ENCODE measurements around the gene TMC2.
A peak's percentile ranks its signal among the peaks of the same experiment; 100 is the strongest.

Gene TMC2

GRCh38 chr20:2624190-2624589 is 87.8 kb downstream of the TMC2 start:
- no peak overlapping the region for H3K27ac ChIP-seq (ENCODE audit: insufficient read depth, low read depth, low read length, poor library complexity, severe bottlenecking)
- H3K9me3 ChIP-seq (ENCODE audit: control insufficient read depth, low read length), result no peaks in the 10 kb centered on the region
- H3K36me3 ChIP-seq (ENCODE audit: control insufficient read depth, insufficient read depth, low read length), result no peaks in the 10 kb centered on the region
- WGBS, 2 experiments, result 87 to 90% methylated on average over 4 of the region's 4 CpGs
- no peaks in the 10 kb centered on the region for H3K4me1 ChIP-seq (ENCODE audit: control insufficient read depth, insufficient read depth, low read length)
- no peak overlapping the region for H3K4me3 ChIP-seq (ENCODE audit: insufficient read depth, low read depth, low read length)
- no peaks in the 10 kb centered on the region for H3K27me3 ChIP-seq (ENCODE audit: control insufficient read depth, insufficient read depth, low read length, poor library complexity, severe bottlenecking)

GRCh38 chr20:2625062-2625461 is 88.7 kb downstream of the TMC2 start:
- Histone ChIP-seq H3K36me3 (ENCODE audit: control insufficient read depth, insufficient read depth, low read length) (no peaks in the 10 kb centered on the region), H3K27me3 (ENCODE audit: control insufficient read depth, insufficient read depth, low read length, poor library complexity, severe bottlenecking) (no peaks in the 10 kb centered on the region), H3K4me1 (ENCODE audit: control insufficient read depth, insufficient read depth, low read length) (no peaks in the 10 kb centered on the region), H3K9me3 (ENCODE audit: control insufficient read depth, low read length) (no peaks in the 10 kb centered on the region), H3K4me3 (ENCODE audit: insufficient read depth, low read depth, low read length) (no peak overlapping the region), H3K27ac (ENCODE audit: insufficient read depth, low read depth, low read length, poor library complexity, severe bottlenecking) (no peak overlapping the region)
- 94 to 100% methylated on average over 2 of the region's 2 CpGs for WGBS, 2 experiments

- 81 to 84% methylated on average over 9 of the region's 9 CpGs for WGBS, 2 experiments
- Histone ChIP-seq H3K36me3 (ENCODE audit: control insufficient read depth, insufficient read depth, low read length) (no peaks in the 10 kb centered on the region), H3K27ac (ENCODE audit: insufficient read depth, low read depth, low read length, poor library complexity, severe bottlenecking) (no peak overlapping the region), H3K9me3 (ENCODE audit: control insufficient read depth, low read length) (no peaks in the 10 kb centered on the region), H3K27me3 (ENCODE audit: control insufficient read depth, insufficient read depth, low read length, poor library complexity, severe bottlenecking) (no peaks in the 10 kb centered on the region), H3K4me1 (ENCODE audit: control insufficient read depth, insufficient read depth, low read length) (no peaks in the 10 kb centered on the region), H3K4me3 (ENCODE audit: insufficient read depth, low read depth, low read length) (no peak overlapping the region)
Measured at GRCh38 chr20:2626853-2627541, 90.6 kb downstream of the TMC2 start.

GRCh38 chr20:2631228-2631627 is 94.9 kb downstream of the TMC2 start:
- H3K27me3 ChIP-seq (ENCODE audit: control insufficient read depth, insufficient read depth, low read length, poor library complexity, severe bottlenecking), result peaks cover 7% of the 10 kb centered on the region
- no peak overlapping the region for H3K4me3 ChIP-seq (ENCODE audit: insufficient read depth, low read depth, low read length)
- no peak overlapping the region for H3K27ac ChIP-seq (ENCODE audit: insufficient read depth, low read depth, low read length, poor library complexity, severe bottlenecking)
- H3K9me3 ChIP-seq (ENCODE audit: control insufficient read depth, low read length), result no peaks in the 10 kb centered on the region
- no peaks in the 10 kb centered on the region for H3K4me1 ChIP-seq (ENCODE audit: control insufficient read depth, insufficient read depth, low read length)
- WGBS, 2 experiments, result 14 to 15% methylated on average over 1 of the region's 1 CpG
- H3K36me3 ChIP-seq (ENCODE audit: control insufficient read depth, insufficient read depth, low read length), result no peaks in the 10 kb centered on the region

GRCh38 chr20:2633381-2633780 is 97.0 kb downstream of the TMC2 start:
- H3K27me3 ChIP-seq (ENCODE audit: control insufficient read depth, insufficient read depth, low read length, poor library complexity, severe bottlenecking), result peaks cover 7% of the 10 kb centered on the region
- WGBS, 2 experiments, result 38% methylated on average over 1 of the region's 1 CpG

GRCh38 chr20:2637246-2637645 is 100.9 kb downstream of the TMC2 start:
- no peaks in the 10 kb centered on the region for H3K9me3 ChIP-seq (ENCODE audit: control insufficient read depth, low read length)
- no peak overlapping the region for H3K27ac ChIP-seq (ENCODE audit: insufficient read depth, low read depth, low read length, poor library complexity, severe bottlenecking)
- H3K27me3 ChIP-seq (ENCODE audit: control insufficient read depth, insufficient read depth, low read length, poor library complexity, severe bottlenecking), result peaks cover 7% of the 10 kb centered on the region
- no peaks in the 10 kb centered on the region for H3K4me1 ChIP-seq (ENCODE audit: control insufficient read depth, insufficient read depth, low read length)
- H3K36me3 ChIP-seq (ENCODE audit: control insufficient read depth, insufficient read depth, low read length), result no peaks in the 10 kb centered on the region
- H3K4me3 ChIP-seq (ENCODE audit: insufficient read depth, low read depth, low read length), result no peak overlapping the region
- 82 to 87% methylated on average over 6 of the region's 6 CpGs for WGBS, 2 experiments

More at GRCh38 chr20:2633381-2633780, 97.0 kb downstream of the TMC2 start:
- no peak overlapping the region for H3K4me3 ChIP-seq (ENCODE audit: insufficient read depth, low read depth, low read length)
- H3K36me3 ChIP-seq (ENCODE audit: control insufficient read depth, insufficient read depth, low read length), result no peaks in the 10 kb centered on the region
- H3K4me1 ChIP-seq (ENCODE audit: control insufficient read depth, insufficient read depth, low read length), result no peaks in the 10 kb centered on the region
- H3K27ac ChIP-seq (ENCODE audit: insufficient read depth, low read depth, low read length, poor library complexity, severe bottlenecking), result no peak overlapping the region
- no peaks in the 10 kb centered on the region for H3K9me3 ChIP-seq (ENCODE audit: control insufficient read depth, low read length)

- 57 to 83% methylated on average over 1 of the region's 1 CpG for WGBS, 2 experiments
- Histone ChIP-seq H3K27me3 (ENCODE audit: control insufficient read depth, insufficient read depth, low read length, poor library complexity, severe bottlenecking) (peaks cover 7% of the 10 kb centered on the region), H3K4me3 (ENCODE audit: insufficient read depth, low read depth, low read length) (no peak overlapping the region), H3K27ac (ENCODE audit: insufficient read depth, low read depth, low read length, poor library complexity, severe bottlenecking) (no peak overlapping the region), H3K9me3 (ENCODE audit: control insufficient read depth, low read length) (no peaks in the 10 kb centered on the region), H3K36me3 (ENCODE audit: control insufficient read depth, insufficient read depth, low read length) (no peaks in the 10 kb centered on the region), H3K4me1 (ENCODE audit: control insufficient read depth, insufficient read depth, low read length) (no peaks in the 10 kb centered on the region)
Measured at GRCh38 chr20:2640260-2640659, 103.9 kb downstream of the TMC2 start.

GRCh38 chr20:2640899-2641298 is 104.5 kb downstream of the TMC2 start:
- no peaks in the 10 kb centered on the region for H3K4me1 ChIP-seq (ENCODE audit: control insufficient read depth, insufficient read depth, low read length)
- WGBS, 2 experiments, result 89 to 91% methylated on average over 9 of the region's 9 CpGs
- H3K27ac ChIP-seq (ENCODE audit: insufficient read depth, low read depth, low read length, poor library complexity, severe bottlenecking), result no peak overlapping the region

GRCh38 chr20:2643708-2644107 is 107.3 kb downstream of the TMC2 start:
- Histone ChIP-seq H3K36me3 (ENCODE audit: control insufficient read depth, insufficient read depth, low read length) (no peaks in the 10 kb centered on the region), H3K4me1 (ENCODE audit: control insufficient read depth, insufficient read depth, low read length) (no peaks in the 10 kb centered on the region), H3K27me3 (ENCODE audit: control insufficient read depth, insufficient read depth, low read length, poor library complexity, severe bottlenecking) (no peaks in the 10 kb centered on the region), H3K27ac (ENCODE audit: insufficient read depth, low read depth, low read length, poor library complexity, severe bottlenecking) (no peak overlapping the region), H3K4me3 (ENCODE audit: insufficient read depth, low read depth, low read length) (no peak overlapping the region), H3K9me3 (ENCODE audit: control insufficient read depth, low read length) (no peaks in the 10 kb centered on the region)
- 94 to 97% methylated on average over 1 of the region's 1 CpG for WGBS, 2 experiments

More at GRCh38 chr20:2640899-2641298, 104.5 kb downstream of the TMC2 start:
- no peaks in the 10 kb centered on the region for H3K36me3 ChIP-seq (ENCODE audit: control insufficient read depth, insufficient read depth, low read length)
- H3K4me3 ChIP-seq (ENCODE audit: insufficient read depth, low read depth, low read length), result no peak overlapping the region
- peaks cover 2% of the 10 kb centered on the region for H3K27me3 ChIP-seq (ENCODE audit: control insufficient read depth, insufficient read depth, low read length, poor library complexity, severe bottlenecking)
- H3K9me3 ChIP-seq (ENCODE audit: control insufficient read depth, low read length), result no peaks in the 10 kb centered on the region

GRCh38 chr20:2651772-2652723 is 115.7 kb downstream of the TMC2 start, which contains the start of gene NOP56:
NOP56 (plus strand) TSS chr20:2652632; CDS start chr20:2652661, 29 bp downstream.
- H3K27me3 ChIP-seq (ENCODE audit: control insufficient read depth, insufficient read depth, low read length, poor library complexity, severe bottlenecking), result no peaks in the 10 kb centered on the region
- WGBS, 2 experiments, result 0% methylated on average over 98 to 101 of the region's 101 CpGs
- peak within 1 kb of the TSS; percentile 90 for H3K4me3 ChIP-seq (ENCODE audit: insufficient read depth, low read depth, low read length)
- H3K4me1 ChIP-seq (ENCODE audit: control insufficient read depth, insufficient read depth, low read length), result peaks cover 15% of the 10 kb centered on the region
- H3K9me3 ChIP-seq (ENCODE audit: control insufficient read depth, low read length), result no peaks in the 10 kb centered on the region
- peak within 1 kb of the TSS; percentile 91 for H3K27ac ChIP-seq (ENCODE audit: insufficient read depth, low read depth, low read length, poor library complexity, severe bottlenecking)
- H3K36me3 ChIP-seq (ENCODE audit: control insufficient read depth, insufficient read depth, low read length), result peaks cover 33% of the 10 kb centered on the region

Measured in ectodermal cell (in vitro differentiated cells).